Astrocyte of the spinal cord (primary cell): ENCODE data around the gene EXOC3L2.
"Not testable (repeated sequence)": the region's sequence is repeated elsewhere in the genome, so short reads cannot be mapped to it uniquely, and the experiment has no call there.

Experiments used
- DNase-seq: peaks from one replicate; pipeline ENCODE4 v3.0.0; 2011; ENCODE audit warnings: low read depth, low spot score
- H3K4me3 ChIP-seq: 2 replicates; pipeline ENCODE4 v1.5.1; 2011; ENCODE audit warnings: low read depth, mild to moderate bottlenecking, low read length, moderate library complexity
- CTCF ChIP-seq: IDR thresholded peaks from 2 replicates; pipeline ENCODE4 v1.5.1; 2012; ENCODE audit warnings: low read depth, mild to moderate bottlenecking, low read length, inconsistent platforms
- in situ Hi-C: cut with HindIII; loops from 2 replicates; pipeline ENCODE4 v1.10.0; 2017; ENCODE audit warnings: low sequenced_read_pairs

The EXOC3L2 gene

GRCh38 chr19:45244133-45244794 is 943 bp downstream of the EXOC3L2 start:
- no peak for TF ChIP-seq CTCF
- no peak for DNase-seq
- in situ Hi-C loops = no loop called here
- H3K4me3 ChIP-seq = no peak overlapping the region

GRCh38 chr19:45243144-45243732 is 2.0 kb downstream of the EXOC3L2 start:
- no peak overlapping the region for H3K4me3 ChIP-seq
- no peak for TF ChIP-seq CTCF
- in situ Hi-C loops = no loop called here
- no peak for DNase-seq

GRCh38 chr19:45238556-45238955 is 6.7 kb downstream of the EXOC3L2 start:
- no peak overlapping the region for H3K4me3 ChIP-seq
- no peak for DNase-seq
- in situ Hi-C loops = no loop called here
- no peak for TF ChIP-seq CTCF

- TF ChIP-seq CTCF = no peak
- DNase-seq = no peak
- in situ Hi-C loops = no loop called here
- H3K4me3 ChIP-seq = no peak overlapping the region
Observed at GRCh38 chr19:45235485-45235884, 9.7 kb downstream of the EXOC3L2 start.

- in situ Hi-C loops = no loop called here
- H3K4me3 ChIP-seq = no peak overlapping the region
- DNase-seq = no peak
- TF ChIP-seq CTCF = no peak
Observed at GRCh38 chr19:45234089-45234869, 10.9 kb downstream of the EXOC3L2 start.

- in situ Hi-C loops = no loop called here
- no peak for TF ChIP-seq CTCF
- DNase-seq = no peak
- no peak overlapping the region for H3K4me3 ChIP-seq
Observed at GRCh38 chr19:45231891-45232290, 13.3 kb downstream of the EXOC3L2 start.

- in situ Hi-C loops, H3K4me3 ChIP-seq, DNase-seq: not testable (repeated sequence)
Observed at GRCh38 chr19:45229056-45229455, 16.2 kb downstream of the EXOC3L2 start.
